ENCODE results near the gene MBNL2.
A peak's percentile ranks its signal among the peaks of the same experiment; 100 is the strongest.

Gene MBNL2

DNA sequence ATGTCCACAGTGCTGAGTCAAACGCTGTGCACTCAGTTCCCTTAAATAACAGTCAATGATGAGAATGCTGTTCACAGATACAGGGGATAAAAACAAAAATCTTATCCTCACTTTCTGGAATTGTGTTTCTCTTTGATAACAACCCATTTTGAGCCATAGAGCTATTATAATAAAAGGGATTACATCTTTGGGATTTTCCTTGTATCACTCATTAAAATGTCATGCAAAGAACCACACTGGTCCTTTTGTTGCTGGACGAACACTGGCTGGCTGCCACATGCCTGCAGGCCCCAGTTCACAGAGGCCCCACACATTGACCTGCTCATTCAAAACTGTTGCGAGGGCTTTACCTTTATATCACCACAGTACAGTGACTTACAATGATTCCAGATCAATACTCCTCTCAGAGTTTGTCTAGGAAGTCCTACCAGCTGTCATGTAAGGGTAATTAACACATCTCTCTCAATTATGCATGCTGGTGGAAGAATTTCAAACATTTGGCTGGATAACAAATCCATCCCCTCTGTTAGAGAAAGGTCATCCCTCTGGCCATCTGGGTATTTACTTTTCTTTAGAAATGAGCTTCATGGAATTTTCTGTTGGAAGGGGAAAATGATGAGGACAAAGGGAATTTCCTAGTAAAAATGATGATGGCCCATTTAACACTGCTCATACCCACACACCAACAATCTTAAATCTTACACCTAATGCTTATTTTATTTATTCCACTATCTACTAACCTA is 85.9 kb downstream of the MBNL2 start:
- H3K4me3 ChIP-seq (ENCODE audit: low read depth, low read length), result peak overlapping the region; percentile 7; the same call in 1 of the 2 replicates
- TF ChIP-seq, protein P1, sequence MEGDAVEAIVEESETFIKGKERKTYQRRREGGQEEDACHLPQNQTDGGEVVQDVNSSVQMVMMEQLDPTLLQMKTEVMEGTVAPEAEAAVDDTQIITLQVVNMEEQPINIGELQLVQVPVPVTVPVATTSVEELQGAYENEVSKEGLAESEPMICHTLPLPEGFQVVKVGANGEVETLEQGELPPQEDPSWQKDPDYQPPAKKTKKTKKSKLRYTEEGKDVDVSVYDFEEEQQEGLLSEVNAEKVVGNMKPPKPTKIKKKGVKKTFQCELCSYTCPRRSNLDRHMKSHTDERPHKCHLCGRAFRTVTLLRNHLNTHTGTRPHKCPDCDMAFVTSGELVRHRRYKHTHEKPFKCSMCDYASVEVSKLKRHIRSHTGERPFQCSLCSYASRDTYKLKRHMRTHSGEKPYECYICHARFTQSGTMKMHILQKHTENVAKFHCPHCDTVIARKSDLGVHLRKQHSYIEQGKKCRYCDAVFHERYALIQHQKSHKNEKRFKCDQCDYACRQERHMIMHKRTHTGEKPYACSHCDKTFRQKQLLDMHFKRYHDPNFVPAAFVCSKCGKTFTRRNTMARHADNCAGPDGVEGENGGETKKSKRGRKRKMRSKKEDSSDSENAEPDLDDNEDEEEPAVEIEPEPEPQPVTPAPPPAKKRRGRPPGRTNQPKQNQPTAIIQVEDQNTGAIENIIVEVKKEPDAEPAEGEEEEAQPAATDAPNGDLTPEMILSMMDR (IDR thresholded peaks at IDR 0.05; ENCODE audit: low read depth, low read length), result no peak

DNA sequence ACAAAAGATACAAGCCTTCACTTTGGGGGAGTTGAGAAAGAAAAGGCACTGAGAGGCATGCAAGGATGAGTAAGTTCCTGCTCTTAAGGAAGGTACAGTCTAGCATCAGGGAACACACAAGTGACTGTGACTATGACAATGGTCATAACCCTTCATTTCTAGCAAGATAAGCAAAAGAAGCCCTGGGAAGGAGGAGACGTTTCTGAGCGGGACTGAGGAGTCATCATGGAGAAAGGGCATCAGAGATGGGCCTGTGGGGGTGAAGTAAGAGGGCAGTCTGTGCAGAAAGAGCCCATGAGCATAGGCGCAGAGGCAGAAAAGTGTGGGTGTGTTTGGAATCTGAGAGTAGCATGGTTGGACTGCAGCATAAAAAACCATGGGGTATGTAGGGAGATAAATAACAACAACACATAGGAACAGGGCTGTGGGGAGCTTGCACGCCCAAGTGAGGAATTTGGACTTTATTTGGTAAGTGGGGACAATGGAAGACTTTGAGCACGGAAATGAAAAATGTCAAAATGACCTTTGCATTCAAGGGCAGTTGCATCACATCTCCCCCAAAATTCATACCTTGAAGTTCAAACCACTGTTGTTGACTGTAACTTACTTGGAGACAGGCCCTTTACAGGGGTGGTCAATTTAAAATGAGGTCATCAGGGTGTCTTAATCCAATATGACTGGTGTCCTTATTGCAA is 86.7 kb downstream of the MBNL2 start:
- H3K4me3 ChIP-seq (ENCODE audit: low read depth, low read length), result no peak overlapping the region
- TF ChIP-seq, protein P1 (IDR thresholded peaks at IDR 0.05; ENCODE audit: low read depth, low read length), result no peak

DNA sequence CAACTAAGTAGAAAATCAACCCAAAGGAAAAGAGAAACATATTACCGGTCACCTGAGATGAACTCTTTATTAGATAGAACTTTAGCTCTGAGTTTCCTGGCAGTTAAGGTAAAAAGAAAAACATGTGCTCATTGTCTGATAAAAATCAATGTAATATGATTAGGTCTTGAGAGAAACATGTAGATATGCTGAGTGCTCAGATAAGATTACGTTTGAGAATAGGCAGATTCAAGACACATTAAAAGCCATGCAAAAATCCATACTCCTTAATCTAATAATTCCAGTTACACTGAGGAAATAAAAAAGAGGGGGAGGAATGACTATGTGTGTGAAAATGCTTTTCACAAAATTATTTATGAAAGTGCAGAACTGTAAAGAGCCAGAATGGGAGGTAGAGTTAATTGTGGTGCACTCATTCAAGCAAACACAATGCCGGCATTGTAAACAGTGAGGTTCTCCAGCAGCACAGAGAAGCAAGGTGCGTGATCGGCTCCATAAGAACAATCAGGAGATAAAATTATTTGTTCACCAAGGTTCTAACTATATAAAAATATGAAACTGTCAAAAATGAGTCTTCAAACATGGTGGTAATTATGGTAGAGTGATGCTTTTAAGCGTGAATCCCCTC is 88.8 kb downstream of the MBNL2 start:
- TF ChIP-seq, protein P1 (IDR thresholded peaks at IDR 0.05; ENCODE audit: low read depth, low read length), result no peak
- no peak overlapping the region for H3K4me3 ChIP-seq (ENCODE audit: low read depth, low read length)

DNA sequence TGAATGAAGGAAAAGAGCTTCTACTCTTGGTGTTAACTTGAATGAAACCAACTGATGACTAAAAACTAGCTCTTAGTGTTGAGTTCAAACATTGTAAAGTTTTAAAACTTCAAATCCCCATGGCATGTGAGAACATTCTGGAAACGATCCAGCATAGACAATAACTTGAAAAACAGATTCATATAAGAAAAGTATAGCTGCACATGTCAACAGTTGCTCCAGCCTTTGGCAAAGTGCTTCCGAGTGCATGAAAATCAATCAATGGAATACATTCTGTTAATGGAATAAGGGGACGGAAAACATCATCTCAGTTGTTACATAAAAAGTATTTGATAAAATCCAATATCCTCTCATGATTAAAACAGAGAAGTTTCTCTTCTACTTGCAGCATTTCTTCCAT is 89.8 kb downstream of the MBNL2 start:
- TF ChIP-seq, protein P1 (IDR thresholded peaks at IDR 0.05; ENCODE audit: low read depth, low read length), result no peak
- no peak overlapping the region for H3K4me3 ChIP-seq (ENCODE audit: low read depth, low read length)

DNA sequence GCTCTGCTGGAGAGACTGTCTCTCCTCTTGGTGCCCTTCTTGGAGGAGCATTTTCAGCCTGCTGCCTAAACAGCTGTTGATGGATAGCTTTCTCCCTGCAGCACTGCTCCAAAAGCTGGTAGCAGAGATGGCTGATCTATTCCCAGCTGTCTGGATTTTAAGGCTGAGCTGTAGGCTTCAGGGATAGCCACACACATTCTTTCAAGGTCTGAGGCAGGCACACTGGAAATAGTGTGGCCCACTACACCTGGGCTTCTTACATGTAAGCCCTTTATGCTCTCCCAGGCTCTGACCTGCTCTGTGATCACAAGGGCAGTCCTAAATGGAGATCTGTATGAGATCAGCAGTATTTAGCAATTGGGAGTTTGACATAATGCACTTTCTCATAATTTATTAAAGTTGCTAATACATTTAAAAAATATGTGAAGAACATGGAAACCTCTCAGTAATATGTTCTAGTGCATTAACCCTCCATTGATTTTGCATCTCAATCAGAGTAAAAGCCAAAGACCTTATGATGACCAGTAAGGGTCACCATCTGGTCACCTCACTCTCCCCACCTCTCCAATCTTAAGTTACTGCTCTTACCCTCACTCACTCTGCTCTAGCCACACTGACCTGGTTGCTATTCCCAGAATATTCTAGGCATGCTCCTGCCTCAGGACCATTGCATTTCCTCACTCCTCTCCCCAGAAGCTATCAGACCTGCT is 91.6 kb downstream of the MBNL2 start:
- no peak overlapping the region for H3K4me3 ChIP-seq (ENCODE audit: low read depth, low read length)
- TF ChIP-seq, protein P1 (IDR thresholded peaks at IDR 0.05; ENCODE audit: low read depth, low read length), result no peak

DNA sequence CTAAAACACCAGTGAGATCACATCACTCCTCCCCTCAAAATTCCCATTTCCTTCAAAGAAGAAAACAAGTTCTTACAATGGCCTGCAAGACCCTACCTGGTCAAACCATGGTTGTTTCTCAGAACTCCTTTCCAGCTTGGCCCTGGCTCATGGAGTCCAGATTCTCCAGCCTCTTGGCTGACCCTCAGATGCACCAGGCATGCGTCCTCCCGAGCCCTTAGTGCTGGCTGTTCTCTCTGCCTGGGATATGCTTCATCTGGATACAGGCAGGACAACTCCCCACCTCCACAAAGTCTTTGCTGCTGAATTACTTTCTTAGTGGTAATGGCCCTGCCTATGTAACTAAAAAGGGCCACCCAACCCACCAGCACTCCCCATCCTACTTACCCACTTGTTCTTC is 94.3 kb downstream of the MBNL2 start:
- TF ChIP-seq, protein P1 (IDR thresholded peaks at IDR 0.05; ENCODE audit: low read depth, low read length), result no peak
- no peak overlapping the region for H3K4me3 ChIP-seq (ENCODE audit: low read depth, low read length)
